Purkinje cell (primary cell): ENCODE results near the gene NTSR2. TPM values are rescaled to one million over a fixed set of nuclear protein-coding genes. Genes with fewer than 3 reads are reported as not detected.

ENCODE experiments used
- polyA plus RNA-seq: library from polyadenylated mRNA; unstranded; fragments of >200 nt; fragmentation: Nextera tagmentation; gene quantifications from 2 replicates; pipeline ENCODE4 v1.2.1, GENCODE V29; 2014

Gene NTSR2
- 1.7 and 3.4 TPM in 2 replicates for polyA plus RNA-seq

GRCh38 chr2:11669454-11670291 is at the start of gene NTSR2:
NTSR2 (minus strand) TSS chr2:11670195; CDS start chr2:11670129, 66 bp downstream.

Other genes starting within 250 kb of the NTSR2 start
- 2.5 and 4.9 TPM in 2 replicates for gene E2F6, start 204.0 kb downstream of the NTSR2 start, polyA plus RNA-seq
- 0.32 and 1.4 TPM in 2 replicates for gene GREB1, start 136.2 kb downstream of the NTSR2 start, polyA plus RNA-seq
- gene LPIN1, start 76.4 kb upstream of the NTSR2 start, polyA plus RNA-seq, result 31.1 and 33.6 TPM in 2 replicates